ENCODE results near the gene OCA2. TPM values are rescaled to one million over a fixed set of nuclear protein-coding genes. Genes with fewer than 3 reads are reported as not detected.

The OCA2 gene
- total and polyA plus RNA-seq, 2 donors from 2014 or later = 0.45 to 2.5 TPM

- Histone ChIP-seq H3K27me3 (ENCODE audit: control insufficient read depth, insufficient read depth, low read length) (no peaks in the 10 kb centered on the region), H3K4me3 (ENCODE audit: low read length in 3 of 3) (no peak overlapping the region), H3K36me3 (ENCODE audit: control insufficient read depth in 2 of 3, insufficient read depth in 3 of 3, low read length in 3 of 3) (no peaks in the 10 kb centered on the region), H3K9me3 (ENCODE audit: control insufficient read depth in 2 of 3, insufficient read depth in 1 of 3, low read length in 3 of 3) (no peaks in the 10 kb centered on the region), H3K9ac (ENCODE audit: low read length in 3 of 3) (no peak overlapping the region), H3K4me1 (ENCODE audit: control insufficient read depth in 2 of 3, insufficient read depth in 2 of 3, low read depth in 1 of 3, low read length in 3 of 3) (no peaks in the 10 kb centered on the region), H3K27ac (ENCODE audit: low read depth in 2 of 2, low read length in 2 of 2) (no peak overlapping the region)
- no peak for DNase-seq
- TF ChIP-seq CTCF (IDR thresholded peaks at IDR 0.05; ENCODE audit: borderline replicate concordance, extremely low read depth, insufficient read depth) = no peak
- no peak for FAIRE-seq
- intact Hi-C loops (cut with DNase I) = no loop called here
These were observed 355.5 kb downstream of the OCA2 start for GRCh38 chr15:27743638-27744037.

- no peak overlapping the region for H3K4me3 ChIP-seq (ENCODE audit: low read length in 3 of 3)
- no peaks in the 10 kb centered on the region for H3K27me3 ChIP-seq (ENCODE audit: control insufficient read depth, insufficient read depth, low read length)
- no peaks in the 10 kb centered on the region for H3K4me1 ChIP-seq (ENCODE audit: control insufficient read depth in 2 of 3, insufficient read depth in 2 of 3, low read depth in 1 of 3, low read length in 3 of 3)
- TF ChIP-seq CTCF (IDR thresholded peaks at IDR 0.05; ENCODE audit: borderline replicate concordance, extremely low read depth, insufficient read depth) = no peak
- no peak overlapping the region for H3K27ac ChIP-seq (ENCODE audit: low read depth in 2 of 2, low read length in 2 of 2)
- H3K36me3 ChIP-seq (ENCODE audit: control insufficient read depth in 2 of 3, insufficient read depth in 3 of 3, low read length in 3 of 3) = no peaks in the 10 kb centered on the region
- intact Hi-C loops (cut with DNase I) = no loop called here
- no peak for DNase-seq
- no peak for FAIRE-seq
- no peaks in the 10 kb centered on the region for H3K9me3 ChIP-seq (ENCODE audit: control insufficient read depth in 2 of 3, insufficient read depth in 1 of 3, low read length in 3 of 3)
- no peak overlapping the region for H3K9ac ChIP-seq (ENCODE audit: low read length in 3 of 3)
These were observed 356.2 kb downstream of the OCA2 start for GRCh38 chr15:27742751-27743477.

GRCh38 chr15:27741226-27741860 is 357.8 kb downstream of the OCA2 start:
- DNase-seq (peak in 3 of 5 donors; percentile 51 to 72 (median 55)), FAIRE-seq (no peak)
- Histone ChIP-seq H3K4me1 (ENCODE audit: control insufficient read depth in 2 of 3, insufficient read depth in 2 of 3, low read depth in 1 of 3, low read length in 3 of 3) (no peaks in the 10 kb centered on the region), H3K9me3 (ENCODE audit: control insufficient read depth in 2 of 3, insufficient read depth in 1 of 3, low read length in 3 of 3) (no peaks in the 10 kb centered on the region), H3K4me3 (ENCODE audit: low read length in 3 of 3) (no peak overlapping the region), H3K27ac (ENCODE audit: low read depth in 2 of 2, low read length in 2 of 2) (no peak overlapping the region), H3K36me3 (ENCODE audit: control insufficient read depth in 2 of 3, insufficient read depth in 3 of 3, low read length in 3 of 3) (no peaks in the 10 kb centered on the region), H3K27me3 (ENCODE audit: control insufficient read depth, insufficient read depth, low read length) (no peaks in the 10 kb centered on the region), H3K9ac (ENCODE audit: low read length in 3 of 3) (no peak overlapping the region)
- TF ChIP-seq CTCF (IDR thresholded peaks at IDR 0.05; ENCODE audit: borderline replicate concordance, extremely low read depth, insufficient read depth) = no peak
- intact Hi-C loops (cut with DNase I) = no loop called here
